ENCODE data around the gene C19orf67. TPM values are rescaled to one million over a fixed set of nuclear protein-coding genes. Genes with fewer than 3 reads are reported as not detected.

C19orf67 gene
- total RNA-seq, 2 experiments from 2014 or later: not detected

DNA sequence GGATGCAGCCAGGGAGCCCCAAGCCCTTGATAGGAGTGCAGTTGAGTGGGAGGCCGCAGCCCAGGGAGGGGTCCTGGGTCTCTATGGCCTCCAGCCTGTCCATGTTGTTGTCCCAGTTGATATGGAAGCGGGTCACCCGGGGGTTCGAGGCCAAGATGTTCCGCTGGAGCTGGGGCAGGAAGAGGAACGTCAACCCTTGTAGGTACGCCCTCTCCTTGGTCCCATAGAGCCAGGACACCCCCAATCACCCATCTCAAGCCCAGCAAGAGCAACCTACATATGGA lies 34.9 kb upstream of the C19orf67 start:
- ChIA-PET CTCF (interaction anchor here (0.6 to 2.4 kb wide), 3 partner anchors 9 to 22 kb away, joined by 3 to 8 read pairs (median 3); partner anchors contain the start of gene ASF1B), POLR2A (interaction anchor here (0.7 to 2.1 kb wide), 5 partner anchors 8 to 47 kb away, joined by 3 to 7 read pairs (median 3); partner anchors contain the start of gene ASF1B)
- Mint-ChIP-seq H3K27me3 (no peaks in the 10 kb centered on the region), H3K27ac (no peak overlapping the region), H3K9me3 (no peaks in the 10 kb centered on the region), H3K4me3 (no peak overlapping the region), H3K36me3 (ENCODE audit: low read depth) (peaks cover 19% of the 10 kb centered on the region), H3K4me1 (ENCODE audit: low read depth) (peaks cover 24% of the 10 kb centered on the region)
- intact Hi-C loops (cut with micrococcal nuclease): no loop called here
- DNase-seq (no peak), ATAC-seq (no peak)
- TF ChIP-seq, protein P1, sequence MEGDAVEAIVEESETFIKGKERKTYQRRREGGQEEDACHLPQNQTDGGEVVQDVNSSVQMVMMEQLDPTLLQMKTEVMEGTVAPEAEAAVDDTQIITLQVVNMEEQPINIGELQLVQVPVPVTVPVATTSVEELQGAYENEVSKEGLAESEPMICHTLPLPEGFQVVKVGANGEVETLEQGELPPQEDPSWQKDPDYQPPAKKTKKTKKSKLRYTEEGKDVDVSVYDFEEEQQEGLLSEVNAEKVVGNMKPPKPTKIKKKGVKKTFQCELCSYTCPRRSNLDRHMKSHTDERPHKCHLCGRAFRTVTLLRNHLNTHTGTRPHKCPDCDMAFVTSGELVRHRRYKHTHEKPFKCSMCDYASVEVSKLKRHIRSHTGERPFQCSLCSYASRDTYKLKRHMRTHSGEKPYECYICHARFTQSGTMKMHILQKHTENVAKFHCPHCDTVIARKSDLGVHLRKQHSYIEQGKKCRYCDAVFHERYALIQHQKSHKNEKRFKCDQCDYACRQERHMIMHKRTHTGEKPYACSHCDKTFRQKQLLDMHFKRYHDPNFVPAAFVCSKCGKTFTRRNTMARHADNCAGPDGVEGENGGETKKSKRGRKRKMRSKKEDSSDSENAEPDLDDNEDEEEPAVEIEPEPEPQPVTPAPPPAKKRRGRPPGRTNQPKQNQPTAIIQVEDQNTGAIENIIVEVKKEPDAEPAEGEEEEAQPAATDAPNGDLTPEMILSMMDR (IDR thresholded peaks at IDR 0.05): no peak

DNA sequence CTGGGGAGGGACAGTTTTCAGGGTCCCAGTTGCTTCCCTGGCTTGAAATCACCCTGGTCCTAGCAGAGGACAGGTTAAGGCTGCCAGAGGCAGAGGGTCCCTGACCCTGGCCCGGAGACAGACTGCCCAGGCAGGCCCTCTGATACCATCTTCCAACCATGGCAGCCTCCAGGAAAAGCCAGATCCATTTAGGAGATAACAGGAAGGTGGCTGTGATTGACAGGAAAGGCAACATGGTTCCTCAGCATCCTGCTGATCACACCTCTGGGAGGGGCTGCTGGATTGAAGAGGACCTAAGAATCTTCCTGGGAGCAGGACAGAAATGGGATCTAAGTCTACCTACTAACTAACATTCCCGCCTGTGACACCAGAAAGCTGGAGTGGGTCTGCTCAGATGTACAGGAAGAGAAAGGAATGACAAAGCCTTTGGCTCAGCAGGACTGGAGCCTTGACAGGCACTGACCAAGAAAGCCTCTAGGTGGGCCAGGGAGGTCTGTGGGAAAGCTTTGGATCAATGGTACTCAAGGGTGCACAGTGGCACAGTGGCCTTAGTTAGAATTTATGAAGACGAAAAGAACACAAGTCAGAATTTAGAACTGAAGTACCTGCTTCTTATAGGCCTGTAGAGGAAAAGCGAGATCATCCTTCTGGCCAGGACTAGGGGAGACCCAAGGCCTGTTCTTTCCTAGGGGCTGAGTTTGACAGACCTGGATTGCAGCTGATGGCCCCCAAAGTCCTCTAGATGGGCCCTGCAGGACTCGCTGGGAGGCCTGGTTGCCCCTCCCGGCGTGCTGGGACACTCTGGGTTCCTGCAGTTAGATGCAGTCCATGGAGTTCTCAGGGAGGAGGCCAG lies 34.3 kb upstream of the C19orf67 start:
- Mint-ChIP-seq H3K9me3 (no peaks in the 10 kb centered on the region), H3K36me3 (ENCODE audit: low read depth) (peaks cover 14% of the 10 kb centered on the region), H3K27ac (no peak overlapping the region), H3K4me3 (no peak overlapping the region), H3K27me3 (no peaks in the 10 kb centered on the region), H3K4me1 (ENCODE audit: low read depth) (peaks cover 28% of the 10 kb centered on the region)
- POLR2A ChIA-PET: interaction anchor here (1.0 to 2.1 kb wide), 3 partner anchors 9 to 46 kb away, joined by 3 to 7 read pairs (median 6); partner anchors contain the start of gene ASF1B
- ATAC-seq (no peak), DNase-seq (no peak)
- TF ChIP-seq, protein P1 (IDR thresholded peaks at IDR 0.05): no peak
- CTCF ChIA-PET: interaction anchor here (0.6 to 2.4 kb wide), 2 partner anchors 10 to 17 kb away, joined by 3 to 8 read pairs; partner anchors contain the start of gene ASF1B
- intact Hi-C loops (cut with micrococcal nuclease): no loop called here

DNA sequence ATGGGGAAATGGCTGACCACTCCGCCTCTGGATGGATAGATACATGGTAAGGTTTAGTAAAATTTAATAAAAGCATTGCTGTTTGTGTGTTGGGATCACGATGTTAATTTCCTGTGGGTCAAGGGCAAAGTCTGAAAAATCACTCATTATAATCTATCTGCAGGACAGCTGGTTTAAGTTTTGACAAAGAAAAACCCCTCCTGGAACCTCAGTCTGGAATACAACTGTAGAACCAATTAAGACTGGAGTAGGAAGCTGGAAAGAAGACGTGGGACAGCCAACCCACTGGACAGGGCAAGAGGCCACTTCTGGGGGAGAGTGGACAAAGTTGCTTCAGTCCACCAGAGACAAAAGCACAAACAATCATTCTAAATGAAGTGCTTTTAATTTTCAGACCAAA lies 33.6 kb upstream of the C19orf67 start:
- Mint-ChIP-seq H3K27me3 (no peaks in the 10 kb centered on the region), H3K27ac (no peak overlapping the region), H3K36me3 (ENCODE audit: low read depth) (peaks cover 7% of the 10 kb centered on the region), H3K4me3 (peak overlapping the region; percentile 78), H3K9me3 (no peaks in the 10 kb centered on the region), H3K4me1 (ENCODE audit: low read depth) (peaks cover 31% of the 10 kb centered on the region)
- ATAC-seq (no peak), DNase-seq (no peak)
- ChIA-PET POLR2A (interaction anchor here (0.6 to 2.1 kb wide), 2 partner anchors 10 to 14 kb away, joined by 3 to 6 read pairs; no protein-coding TSS in a partner anchor), CTCF (no interaction called here)
- intact Hi-C loops (cut with micrococcal nuclease): no loop called here
- TF ChIP-seq, protein P1 (IDR thresholded peaks at IDR 0.05): no peak

DNA sequence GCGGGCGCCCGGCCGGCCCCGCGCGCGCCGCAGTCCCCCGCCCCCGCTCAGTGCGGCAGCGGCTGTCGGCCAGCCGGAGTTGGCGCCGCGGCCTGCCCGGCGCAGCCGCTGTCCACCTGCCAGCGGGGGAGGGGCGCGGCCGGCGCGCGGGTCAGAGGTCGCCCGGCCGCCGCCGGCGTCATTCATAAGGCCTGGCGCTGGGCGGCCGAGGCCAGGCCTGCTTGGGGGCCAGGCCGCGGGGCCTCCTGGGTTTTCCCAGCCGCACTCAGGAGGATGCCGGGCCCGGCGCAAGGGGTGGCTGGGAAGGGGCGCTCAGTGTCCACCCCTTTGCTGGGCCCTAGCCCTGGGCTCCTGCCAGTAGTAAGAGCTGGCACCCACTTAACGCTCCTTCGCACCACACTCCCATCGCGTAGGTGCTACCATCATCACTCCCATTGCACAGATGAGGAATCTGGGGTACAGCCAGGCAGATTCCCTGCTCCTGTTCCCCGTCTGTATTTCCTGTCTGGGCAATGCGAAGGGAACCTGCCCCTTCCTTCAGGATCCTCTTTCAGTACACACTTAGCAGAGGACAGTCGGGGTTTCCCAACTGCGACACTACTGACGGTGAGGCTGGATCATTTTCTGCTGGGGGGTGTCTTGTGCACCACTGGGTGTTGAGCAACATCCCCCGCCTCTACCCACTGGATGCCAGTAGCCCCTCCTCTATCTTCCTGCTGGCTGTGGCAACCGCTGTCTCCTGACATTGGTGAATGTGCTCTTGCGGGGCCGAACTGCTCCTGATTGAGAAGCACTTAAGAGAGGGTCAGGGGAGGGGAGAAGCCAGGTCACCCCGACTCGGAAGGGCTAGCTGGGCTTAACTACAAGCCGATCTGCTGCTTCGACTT lies 32.8 kb upstream of the C19orf67 start:
- POLR2A ChIA-PET: interaction anchor here (0.6 to 2.1 kb wide), 3 partner anchors 10 to 37 kb away, joined by 3 to 6 read pairs (median 3); no protein-coding TSS in a partner anchor
- no peak for ATAC-seq

More for the DNA sequence above, 32.8 kb upstream of the C19orf67 start:
- peak overlapping the region; percentile 78 for H3K4me3 Mint-ChIP-seq
- intact Hi-C loops (cut with micrococcal nuclease): no loop called here
- peaks cover 7% of the 10 kb centered on the region for H3K36me3 Mint-ChIP-seq (ENCODE audit: low read depth)
- CTCF ChIA-PET: interaction anchor here (1.2 to 4.9 kb wide), 2 partner anchors 17 to 230 kb away, joined by 4 to 44 read pairs; partner anchors contain the start of gene ASF1B
- H3K27ac Mint-ChIP-seq: peak overlapping the region; percentile 83
- peaks cover 38% of the 10 kb centered on the region for H3K4me1 Mint-ChIP-seq (ENCODE audit: low read depth)
- TF ChIP-seq, protein P1 (IDR thresholded peaks at IDR 0.05): no peak
- H3K27me3 Mint-ChIP-seq: no peaks in the 10 kb centered on the region
- no peaks in the 10 kb centered on the region for H3K9me3 Mint-ChIP-seq
- DNase-seq: peak; percentile 48
